K562 (cell line): ENCODE measurements around the gene ERICH2. TPM values are rescaled to one million over a fixed set of nuclear protein-coding genes. Genes with fewer than 3 reads are reported as not detected.

Experiments
- FOXA1 ChIP-seq: fragments of 450-650 bp; IDR thresholded peaks from 2 replicates; pipeline ENCODE4 v1.6.1; 2016; ENCODE audit warnings: mild to moderate bottlenecking, borderline replicate concordance
- GTF2E2 ChIP-seq: fragments of 200-800 bp; sonication (Bioruptor generic); IDR thresholded peaks from 2 replicates; pipeline ENCODE4 v1.6.1; 2016; ENCODE audit warnings: missing genetic modification characterization, missing compliant biosample characterization
- MYC ChIP-seq, 2 experiments: fragments of 250-450 bp in 1 of 2; sonication (Bioruptor Pico) in 1 of 2; IDR thresholded peaks; 2 replicates each; pipeline versions ENCODE4 v1.5.1 to v1.6.1; 2012 to 2021; ENCODE audit warnings: low read depth in 2 of 2, borderline replicate concordance in 1 of 2, improper control_type of control experiment in 1 of 2, low read length in 1 of 2, mild to moderate bottlenecking in 1 of 2, moderate library complexity in 1 of 2
- NONO ChIP-seq, 2 experiments: fragments of 200-400 bp in 1 of 2; fragments of 450-650 bp in 1 of 2; formaldehyde crosslinking in 1 of 2; IDR thresholded peaks; 2 replicates each; pipeline ENCODE4 v1.6.1; 2017; ENCODE audit warnings: low read depth in 2 of 2, mild to moderate bottlenecking in 2 of 2, moderate library complexity in 2 of 2, low read length in 1 of 2
- PML ChIP-seq: IDR thresholded peaks from 2 replicates; pipeline ENCODE4 v1.6.1; 2012; ENCODE audit warnings: low read length, inconsistent platforms
- STAT6 ChIP-seq: sonication (generic); formaldehyde crosslinking; IDR thresholded peaks from 2 replicates; pipeline ENCODE4 v1.8.1; 2023; ENCODE audit warnings: mild to moderate bottlenecking, missing genetic modification reagents
- ZBTB11 ChIP-seq, 3 experiments: fragments of 200-800 bp in 1 of 3; fragments of 250-450 bp in 1 of 3; fragments of 450-650 bp in 1 of 3; sonication (Bioruptor Pico) in 1 of 3; sonication (Bioruptor generic) in 1 of 3; formaldehyde crosslinking in 1 of 3; IDR thresholded peaks; 2 replicates each; pipeline versions ENCODE4 v1.6.1 to v1.8.0; 2016 to 2022; ENCODE audit warnings: mild to moderate bottlenecking in 2 of 3, missing genetic modification characterization in 2 of 3, missing compliant biosample characterization in 1 of 3, moderate library complexity in 1 of 3
- ZBTB7A ChIP-seq: IDR thresholded peaks from 2 replicates; pipeline ENCODE4 v1.6.1; 2011; ENCODE audit warnings: low read depth, mild to moderate bottlenecking, low read length, moderate library complexity, borderline replicate concordance; ENCODE audit not compliant: control insufficient read depth
- ZNF253 ChIP-seq: fragments of 250-450 bp; sonication (Bioruptor Pico); conservative IDR thresholded peaks from 2 replicates; pipeline ENCODE4 v1.6.1; 2021; ENCODE audit warnings: mild to moderate bottlenecking
- ZNF518B ChIP-seq: fragments of 250-450 bp; sonication (Bioruptor Pico); IDR thresholded peaks from 2 replicates; pipeline ENCODE4 v1.5.0; 2021; ENCODE audit warnings: mild to moderate bottlenecking, moderate library complexity
- ZNF589 ChIP-seq: fragments of 200-800 bp; sonication (Bioruptor generic); IDR thresholded peaks from 2 replicates; pipeline ENCODE4 v1.6.1; 2016; ENCODE audit warnings: low read depth, missing genetic modification characterization, missing compliant biosample characterization
- polyA plus RNA-seq, 8 experiments: library from polyadenylated mRNA; depleted of rRNA in 4 of 8; stranded (reverse) in 5 of 8; unstranded in 3 of 8; fragments of >200 nt; fragmentation: Nextera tagmentation in 2 of 8; fragmentation: Illumina TruSeq in 1 of 8; extraction: Ambion mirVana in 2 of 8; extraction: Trizol in 1 of 8; gene quantifications; 2 replicates each; pipeline versions ENCODE4 v1.2.1 to v1.2.3, GENCODE V29; 2011 to 2014; ENCODE audit warnings: inconsistent platforms in 1 of 8, missing spikeins in 1 of 8
- total RNA-seq, 7 experiments: library from RNA; depleted of rRNA in 6 of 7; stranded (reverse); fragments of >200 nt in 6 of 7; fragmentation: Illumina TruSeq in 2 of 7; extraction: Trizol in 2 of 7; gene quantifications; 2 replicates each; pipeline versions ENCODE4 v1.2.1 to v1.2.3, GENCODE V29; 2011 to 2021; ENCODE audit warnings: low replicate concordance in 1 of 7

Gene ERICH2
- total and polyA plus RNA-seq, 9 of the 15 experiments (the other 6 are each of a cell fraction or from before 2014, with no cell fraction given), result 0.85 to 2.4 (median 1.6) TPM

GRCh38 chr2:170743530-170744239 is 26.5 kb upstream of the ERICH2 start (continued):
- TF ChIP-seq ZNF518B (CRISPR knock-in tag) (no peak), STAT6 (CRISPR knock-in tag) (no peak), ZBTB7A (peak; percentile 20; the same call in 1 of the 2 replicates), ZNF589 (no peak), ZNF253 (CRISPR knock-in tag) (no peak), MYC (IDR thresholded peaks at IDR 0.05; ENCODE audit: low read depth, low read length) (peak; percentile 55), MYC (CRISPR knock-in tag; IDR thresholded peaks at IDR 0.05; ENCODE audit: borderline replicate concordance, low read depth) (no peak), NONO (IDR thresholded peaks at IDR 0.05; ENCODE audit: low read depth in 2 of 2, low read length in 1 of 2) (0 out of 4 replicates have a peak, but pooled peaks of 1 of the 2 experiments have one; percentile 17), ZBTB11 (CRISPR knock-in tag; IDR thresholded peaks at IDR 0.05) (no peak), GTF2E2 (tag) (no peak), FOXA1 (no peak), PML (peak; percentile 64)
